ENCODE measurements around the gene LTF.

Gene LTF

GRCh38 chr3:46490338-46491084 is 25.8 kb upstream of the LTF start:
- H3K27ac ChIP-seq (ENCODE audit: extremely low read depth, low read depth, low read length): no peak overlapping the region
- no peak for TF ChIP-seq ZBTB8A (tag by site-specific recombination; IDR thresholded peaks at IDR 0.05)
- TF ChIP-seq MYNN (tag by site-specific recombination; IDR thresholded peaks at IDR 0.05; ENCODE audit: borderline replicate concordance): no peak
- no peak for TF ChIP-seq ZNF555 (tag by site-specific recombination; conservative IDR thresholded peaks at IDR 0.05)
- no peak for TF ChIP-seq ZNF391 (tag by site-specific recombination; IDR thresholded peaks at IDR 0.05; ENCODE audit: borderline replicate concordance, low read depth)
- no peak for TF ChIP-seq ZNF610 (tag by site-specific recombination; IDR thresholded peaks at IDR 0.05; ENCODE audit: borderline replicate concordance)
- TF ChIP-seq ZNF791 (tag by site-specific recombination; IDR thresholded peaks at IDR 0.05): no peak
- TF ChIP-seq ZNF792 (tag by site-specific recombination; IDR thresholded peaks at IDR 0.05): no peak
- no peak for TF ChIP-seq ZNF366 (tag by site-specific recombination; conservative IDR thresholded peaks at IDR 0.05)
- TF ChIP-seq ZNF664 (tag by site-specific recombination; IDR thresholded peaks at IDR 0.05): no peak
- CTCF ChIA-PET: interaction anchor here (0.5 to 5.1 kb wide), 10 partner anchors 8 to 363 kb away, joined by 3 to 71 read pairs (median 6); partner anchors contain the start of gene RTP3
- H3K9me3 ChIP-seq (ENCODE audit: control insufficient read depth, insufficient read depth, low read depth, low read length): no peaks in the 10 kb centered on the region
- no peaks in the 10 kb centered on the region for H3K36me3 ChIP-seq (ENCODE audit: control insufficient read depth in 2 of 2, insufficient read depth in 1 of 2, low read length in 2 of 2)
- no peak overlapping the region for H3K4me3 ChIP-seq (ENCODE audit: low read depth, low read length)
- POLR2A ChIA-PET: no interaction called here
- no peaks in the 10 kb centered on the region for H3K4me1 ChIP-seq (ENCODE audit: control insufficient read depth, insufficient read depth, low read length)

- Histone ChIP-seq H3K9me3 (ENCODE audit: control insufficient read depth, insufficient read depth, low read depth, low read length) (no peaks in the 10 kb centered on the region), H3K4me1 (ENCODE audit: control insufficient read depth, insufficient read depth, low read length) (no peaks in the 10 kb centered on the region), H3K36me3 (ENCODE audit: control insufficient read depth in 2 of 2, insufficient read depth in 1 of 2, low read length in 2 of 2) (no peaks in the 10 kb centered on the region), H3K27ac (ENCODE audit: extremely low read depth, low read depth, low read length) (no peak overlapping the region), H3K4me3 (ENCODE audit: low read depth, low read length) (no peak overlapping the region)
- ChIA-PET POLR2A (no interaction called here), CTCF (interaction anchor here (0.5 to 5.1 kb wide), 17 partner anchors 8 to 364 kb away, joined by 3 to 71 read pairs (median 7); partner anchors contain the start of gene RTP3)
- TF ChIP-seq ZNF837 (tag by site-specific recombination; IDR thresholded peaks at IDR 0.05) (no peak), ZNF639 (tag by site-specific recombination; IDR thresholded peaks at IDR 0.05) (no peak), ZBTB11 (tag by site-specific recombination; conservative IDR thresholded peaks at IDR 0.05; ENCODE audit: low read depth) (no peak), ZNF645 (tag by site-specific recombination; IDR thresholded peaks at IDR 0.05) (no peak), ZNF658 (tag by site-specific recombination; IDR thresholded peaks at IDR 0.05) (no peak), HOXA7 (CRISPR knock-in tag; IDR thresholded peaks at IDR 0.05; ENCODE audit: borderline replicate concordance) (no peak), GLIS2 (tag by site-specific recombination; IDR thresholded peaks at IDR 0.05) (no peak), ZNF26 (tag by site-specific recombination; IDR thresholded peaks at IDR 0.05) (no peak), ZNF449 (tag by site-specific recombination; IDR thresholded peaks at IDR 0.05) (no peak), ZBTB6 (tag by site-specific recombination; IDR thresholded peaks at IDR 0.05) (no peak)
These were observed 25.2 kb upstream of the LTF start for GRCh38 chr3:46489875-46490274.
